ENCODE measurements around the gene SLC25A30.
"Not testable (repeated sequence)": the region's sequence is repeated elsewhere in the genome, so short reads cannot be mapped to it uniquely, and the experiment has no call there.

The SLC25A30 gene

DNA sequence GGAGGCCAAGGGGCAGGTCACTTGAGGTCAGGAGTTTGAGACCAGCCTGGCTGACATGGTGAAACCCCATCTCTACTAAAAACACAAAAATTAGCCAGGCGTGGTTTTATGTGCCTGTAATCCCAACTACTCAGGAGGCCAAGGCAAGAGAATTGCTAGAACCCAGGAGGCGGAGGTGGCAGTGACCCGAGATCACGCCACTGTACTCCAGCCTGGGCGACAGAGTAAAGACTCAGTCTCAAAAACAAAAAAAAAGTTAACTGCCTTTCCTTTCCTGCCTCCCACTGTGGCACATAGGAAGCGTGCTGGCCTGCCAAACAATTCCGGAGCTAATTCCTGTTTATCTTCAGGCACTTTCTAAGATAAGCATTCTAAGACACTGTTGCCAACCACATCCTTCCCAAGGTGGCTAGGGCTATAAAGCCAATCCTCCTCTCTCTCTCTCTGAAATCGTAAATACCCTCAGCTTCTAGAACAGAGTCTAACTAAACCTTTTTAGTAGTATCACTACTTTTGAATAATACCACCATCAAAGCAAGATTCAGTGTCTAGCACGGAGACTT is 21.6 kb downstream of the SLC25A30 start:
- no peaks in the 10 kb centered on the region for H3K9me3 ChIP-seq (ENCODE audit: low read length)
- H2AFZ ChIP-seq (ENCODE audit: low read depth, low read length), result no peak overlapping the region
- H3K27me3 ChIP-seq (ENCODE audit: insufficient read depth, low read length), result no peaks in the 10 kb centered on the region
- peaks cover 30% of the 10 kb centered on the region for H3K36me3 ChIP-seq (ENCODE audit: insufficient read depth, low read length)
- H3K4me3 ChIP-seq (ENCODE audit: low read length), result no peak overlapping the region
- no peaks in the 10 kb centered on the region for H3K4me1 ChIP-seq (ENCODE audit: insufficient read depth, low read length)

DNA sequence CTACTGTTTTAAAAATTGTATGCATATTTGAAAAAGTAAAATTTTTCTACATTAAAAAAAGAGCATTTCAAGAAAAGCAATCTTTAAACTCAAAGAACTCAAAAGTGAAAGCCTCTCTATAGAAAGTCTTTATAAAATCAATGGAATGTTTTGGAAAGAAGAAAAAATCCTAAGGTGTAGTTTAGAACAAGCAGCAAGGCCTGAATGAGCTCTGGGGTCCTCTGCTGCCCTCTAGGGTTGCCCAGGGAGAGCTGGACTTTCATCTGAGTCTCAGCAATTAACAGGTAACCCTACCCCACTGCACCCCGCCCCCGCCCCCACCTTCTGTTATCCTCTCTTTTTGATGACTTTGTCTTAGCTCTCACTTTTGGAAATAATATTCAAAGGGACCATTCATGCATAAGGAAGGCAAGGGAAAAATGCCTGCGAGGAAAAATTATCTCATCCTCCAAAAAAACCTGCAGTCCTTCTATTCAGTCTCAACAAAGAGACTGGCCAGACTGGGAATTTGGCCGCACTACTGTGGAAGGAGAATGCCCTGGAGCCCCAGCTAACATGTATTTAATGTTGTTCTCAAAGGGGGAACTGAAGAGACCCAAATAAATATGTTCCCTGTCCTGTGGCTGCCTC is 24.1 kb downstream of the SLC25A30 start:
- H3K9me3 ChIP-seq (ENCODE audit: low read length), result no peaks in the 10 kb centered on the region
- H3K4me1 ChIP-seq (ENCODE audit: insufficient read depth, low read length), result peaks cover 2% of the 10 kb centered on the region
- peaks cover 26% of the 10 kb centered on the region for H3K36me3 ChIP-seq (ENCODE audit: insufficient read depth, low read length)
- no peaks in the 10 kb centered on the region for H3K27me3 ChIP-seq (ENCODE audit: insufficient read depth, low read length)
- no peak overlapping the region for H2AFZ ChIP-seq (ENCODE audit: low read depth, low read length)
- H3K4me3 ChIP-seq (ENCODE audit: low read length), result no peak overlapping the region

DNA sequence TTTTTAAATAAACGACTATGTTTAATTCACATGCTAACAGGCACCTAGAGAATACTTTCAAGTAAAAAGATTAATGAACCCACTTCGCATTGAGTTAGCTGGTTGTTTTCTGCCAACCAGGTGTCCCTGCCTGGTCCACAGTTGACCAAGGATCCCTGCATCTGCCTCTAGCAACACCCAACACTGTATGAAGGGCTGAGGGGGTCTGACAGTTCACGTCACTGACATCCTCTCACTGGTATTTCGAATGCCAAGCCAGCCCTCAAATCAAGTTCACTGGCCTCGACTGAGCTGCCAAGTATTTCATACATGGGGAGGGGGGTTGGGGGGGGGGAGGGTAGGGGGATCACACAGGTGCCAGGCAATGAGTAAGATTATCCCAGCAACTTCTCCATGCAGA is 25.4 kb downstream of the SLC25A30 start:
- no peaks in the 10 kb centered on the region for H3K27me3 ChIP-seq (ENCODE audit: insufficient read depth, low read length)
- peaks cover 11% of the 10 kb centered on the region for H3K4me1 ChIP-seq (ENCODE audit: insufficient read depth, low read length)
- H3K4me3 ChIP-seq (ENCODE audit: low read length), result no peak overlapping the region
- no peaks in the 10 kb centered on the region for H3K9me3 ChIP-seq (ENCODE audit: low read length)
- H3K36me3 ChIP-seq (ENCODE audit: insufficient read depth, low read length), result peaks cover 20% of the 10 kb centered on the region
- H2AFZ ChIP-seq (ENCODE audit: low read depth, low read length), result no peak overlapping the region

DNA sequence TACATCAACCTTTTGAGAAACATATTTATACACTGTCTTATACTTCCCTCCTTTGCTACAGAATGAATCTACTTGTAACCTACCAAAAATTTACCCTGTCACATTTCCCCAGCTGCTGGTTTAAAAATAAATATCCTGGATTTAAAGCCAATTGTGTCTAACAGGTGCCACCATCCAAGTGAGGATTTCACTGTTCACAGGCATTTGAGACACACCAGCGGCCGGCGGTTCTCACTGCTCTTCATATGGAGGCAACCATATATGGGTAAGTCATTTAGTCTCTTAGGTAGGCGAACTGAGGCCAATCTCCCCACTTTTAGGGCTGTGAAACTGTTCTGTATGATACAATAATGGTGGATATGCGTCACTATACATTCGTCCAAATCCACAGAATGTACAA is 26.2 kb downstream of the SLC25A30 start:
- H3K4me3 ChIP-seq (ENCODE audit: low read length), result no peak overlapping the region
- H3K9me3 ChIP-seq (ENCODE audit: low read length), result peaks cover 3% of the 10 kb centered on the region
- H2AFZ ChIP-seq (ENCODE audit: low read depth, low read length), result no peak overlapping the region
- H3K4me1 ChIP-seq (ENCODE audit: insufficient read depth, low read length), result peaks cover 11% of the 10 kb centered on the region
- no peaks in the 10 kb centered on the region for H3K27me3 ChIP-seq (ENCODE audit: insufficient read depth, low read length)
- H3K36me3 ChIP-seq (ENCODE audit: insufficient read depth, low read length), result peaks cover 20% of the 10 kb centered on the region

DNA sequence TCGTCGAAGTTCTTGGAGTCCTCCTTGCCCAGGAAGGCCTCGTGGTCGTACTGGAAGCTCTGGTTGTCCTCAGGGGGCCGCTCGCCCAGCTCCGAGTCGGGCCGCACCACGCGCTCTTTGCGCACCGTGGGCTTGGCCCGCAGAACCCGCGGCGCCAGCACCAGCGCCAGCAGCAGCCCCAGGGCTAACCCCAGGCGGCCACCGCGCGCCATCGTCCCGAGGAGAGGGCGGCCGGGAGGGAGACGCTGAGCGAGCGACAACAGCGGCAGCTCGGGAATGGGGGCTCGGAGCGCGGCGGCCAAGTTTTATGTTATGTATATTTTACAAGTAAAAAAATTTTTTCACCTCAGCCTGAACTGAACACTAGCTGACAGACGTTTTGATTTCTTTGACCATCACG is 27.0 kb downstream of the SLC25A30 start:
- H3K4me3 ChIP-seq (ENCODE audit: low read length); H3K27me3 ChIP-seq (ENCODE audit: insufficient read depth, low read length): not testable (repeated sequence)

DNA sequence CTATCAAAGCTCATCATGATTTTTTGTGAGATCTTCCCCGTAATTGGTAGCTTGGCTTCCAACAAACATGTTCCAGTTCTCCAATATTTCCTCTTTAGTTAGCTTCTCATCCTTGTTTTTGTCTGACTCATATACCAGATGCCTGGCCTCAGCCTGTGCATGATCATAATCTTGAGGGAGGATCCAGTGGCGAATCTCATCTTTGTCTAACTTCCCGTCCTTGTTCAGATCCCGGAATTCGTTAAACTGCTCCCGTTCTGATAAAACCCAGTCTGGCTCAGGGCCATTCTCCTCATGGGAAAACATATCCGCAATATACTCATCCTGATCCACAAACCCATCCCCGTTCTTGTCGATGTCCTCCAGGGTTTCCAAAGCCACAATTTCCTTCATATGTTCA is 27.8 kb downstream of the SLC25A30 start:
- H3K9me3 ChIP-seq (ENCODE audit: low read length); H2AFZ ChIP-seq (ENCODE audit: low read depth, low read length); H3K27me3 ChIP-seq (ENCODE audit: insufficient read depth, low read length); H3K4me3 ChIP-seq (ENCODE audit: low read length): not testable (repeated sequence)
- Histone ChIP-seq H3K36me3 (ENCODE audit: insufficient read depth, low read length) (peaks cover 17% of the 10 kb centered on the region), H3K4me1 (ENCODE audit: insufficient read depth, low read length) (peaks cover 11% of the 10 kb centered on the region)

More for the DNA sequence above, 27.0 kb downstream of the SLC25A30 start:
- not testable (repeated sequence) for H3K9me3 ChIP-seq (ENCODE audit: low read length); H2AFZ ChIP-seq (ENCODE audit: low read depth, low read length)
- H3K36me3 ChIP-seq (ENCODE audit: insufficient read depth, low read length), result peaks cover 20% of the 10 kb centered on the region
- peaks cover 11% of the 10 kb centered on the region for H3K4me1 ChIP-seq (ENCODE audit: insufficient read depth, low read length)

DNA sequence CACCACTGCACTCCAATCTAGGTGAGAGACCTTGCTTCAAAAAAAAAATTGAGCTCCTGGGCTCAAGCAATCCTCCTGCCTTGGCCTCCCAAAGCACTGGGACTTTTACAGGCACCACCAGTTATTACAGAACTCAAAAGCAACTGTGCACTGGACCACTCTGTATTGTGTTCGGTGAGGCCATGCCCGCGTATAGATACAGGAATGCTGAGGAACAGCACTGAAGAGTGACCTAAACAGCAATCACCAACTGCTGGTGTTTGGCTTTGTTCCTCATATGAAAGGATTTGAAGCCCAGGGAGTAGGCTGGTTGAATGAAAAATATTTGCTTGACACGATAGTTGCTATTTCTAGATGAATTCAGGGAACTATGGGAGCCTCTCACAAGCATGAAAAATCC is 29.5 kb downstream of the SLC25A30 start:
- Histone ChIP-seq H3K4me3 (ENCODE audit: low read length) (no peak overlapping the region), H3K27me3 (ENCODE audit: insufficient read depth, low read length) (no peaks in the 10 kb centered on the region), H3K36me3 (ENCODE audit: insufficient read depth, low read length) (peaks cover 26% of the 10 kb centered on the region), H3K9me3 (ENCODE audit: low read length) (peaks cover 4% of the 10 kb centered on the region), H2AFZ (ENCODE audit: low read depth, low read length) (no peak overlapping the region), H3K4me1 (ENCODE audit: insufficient read depth, low read length) (peaks cover 11% of the 10 kb centered on the region)

DNA sequence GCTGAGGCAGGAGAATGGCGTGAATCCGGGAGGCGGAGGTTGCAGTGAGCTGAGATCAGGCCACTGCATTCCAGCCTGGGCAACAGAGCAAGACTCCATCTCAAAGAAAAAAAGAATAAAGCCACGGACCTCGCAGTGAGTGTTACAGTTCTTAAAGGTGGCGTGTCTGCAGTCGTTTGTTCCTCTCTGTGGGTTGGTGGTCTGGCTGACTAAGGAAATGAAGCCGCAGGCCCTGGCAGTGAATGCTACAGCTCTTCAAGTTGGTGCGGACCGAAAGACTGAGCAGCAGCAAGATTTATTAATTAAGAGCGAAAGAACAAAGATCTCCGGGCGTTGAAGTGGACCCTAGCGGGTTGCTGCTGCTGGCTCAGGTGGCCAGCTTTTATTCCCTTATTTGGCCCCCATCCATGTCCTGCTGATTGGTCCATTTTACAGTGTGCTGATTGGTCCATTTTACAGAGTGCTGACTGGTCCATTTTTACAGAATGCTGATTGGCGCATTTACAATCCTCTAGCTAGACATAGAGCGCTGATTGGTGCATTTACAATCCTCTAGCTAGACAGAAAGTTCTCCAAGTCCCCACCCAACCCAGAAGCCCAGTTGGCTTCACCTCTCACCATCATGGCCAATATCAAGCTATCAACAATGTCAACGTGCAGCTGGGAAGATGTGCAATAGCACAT is 31.1 kb downstream of the SLC25A30 start:
- not testable (repeated sequence) for H3K4me3 ChIP-seq (ENCODE audit: low read length); H3K27me3 ChIP-seq (ENCODE audit: insufficient read depth, low read length); H2AFZ ChIP-seq (ENCODE audit: low read depth, low read length); H3K9me3 ChIP-seq (ENCODE audit: low read length)
- peaks cover 24% of the 10 kb centered on the region for H3K36me3 ChIP-seq (ENCODE audit: insufficient read depth, low read length)
- peaks cover 11% of the 10 kb centered on the region for H3K4me1 ChIP-seq (ENCODE audit: insufficient read depth, low read length)

DNA sequence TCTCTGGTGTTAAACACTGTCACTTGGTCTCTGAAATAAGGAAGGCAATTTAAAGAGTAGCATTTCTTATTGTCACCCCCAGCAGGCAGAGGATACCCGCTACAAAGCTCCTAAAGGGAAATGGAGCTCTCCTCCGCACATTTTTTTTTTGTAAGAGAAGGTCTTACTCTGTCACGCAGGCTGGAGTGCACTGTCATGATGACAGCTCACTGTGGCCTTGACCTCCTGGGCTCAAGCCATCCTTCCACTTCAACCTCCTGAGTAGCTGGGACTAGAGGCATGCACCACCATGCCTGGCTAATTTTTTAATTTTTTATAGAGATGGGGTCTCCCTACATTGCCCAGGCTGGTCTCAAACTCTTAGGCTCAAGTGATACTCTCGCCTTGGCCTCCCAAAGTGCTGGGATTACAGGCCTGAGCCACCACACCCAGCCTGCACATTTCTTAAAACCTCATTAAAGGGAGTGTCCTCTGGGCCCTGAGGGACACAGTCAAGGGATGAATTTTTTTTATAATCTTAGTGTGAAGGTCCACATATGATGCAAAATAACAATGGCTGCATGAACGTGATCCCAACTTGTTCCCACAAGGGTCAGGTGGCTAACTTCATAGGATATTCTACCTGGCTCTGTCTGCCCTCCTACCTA is 32.1 kb downstream of the SLC25A30 start:
- Histone ChIP-seq H3K4me3 (ENCODE audit: low read length) (no peak overlapping the region), H3K36me3 (ENCODE audit: insufficient read depth, low read length) (peaks cover 24% of the 10 kb centered on the region), H2AFZ (ENCODE audit: low read depth, low read length) (no peak overlapping the region), H3K4me1 (ENCODE audit: insufficient read depth, low read length) (peaks cover 11% of the 10 kb centered on the region), H3K9me3 (ENCODE audit: low read length) (peaks cover 4% of the 10 kb centered on the region), H3K27me3 (ENCODE audit: insufficient read depth, low read length) (no peaks in the 10 kb centered on the region)

DNA sequence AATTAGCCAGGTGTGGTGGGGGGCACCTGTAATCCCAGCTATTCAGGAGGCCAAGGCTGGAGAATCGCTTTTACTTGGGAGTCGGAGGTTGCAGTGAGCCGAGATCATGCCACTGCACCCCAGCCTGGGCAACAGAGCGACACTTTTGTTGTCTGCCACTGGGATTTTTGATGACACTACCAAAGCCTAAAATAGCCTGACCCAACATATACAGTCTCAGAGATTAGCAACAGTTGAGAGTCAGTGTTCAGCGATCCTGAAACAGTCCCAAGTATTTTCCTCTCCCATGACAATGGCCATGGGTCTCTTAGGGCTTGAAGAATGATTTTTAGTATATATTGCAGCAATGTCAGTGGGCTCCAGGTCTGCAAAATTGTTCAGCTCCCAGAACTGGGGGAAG is 32.9 kb downstream of the SLC25A30 start:
- Histone ChIP-seq H3K27me3 (ENCODE audit: insufficient read depth, low read length) (no peaks in the 10 kb centered on the region), H3K4me3 (ENCODE audit: low read length) (no peak overlapping the region), H3K9me3 (ENCODE audit: low read length) (peaks cover 4% of the 10 kb centered on the region), H3K36me3 (ENCODE audit: insufficient read depth, low read length) (peaks cover 21% of the 10 kb centered on the region), H3K4me1 (ENCODE audit: insufficient read depth, low read length) (peaks cover 11% of the 10 kb centered on the region), H2AFZ (ENCODE audit: low read depth, low read length) (no peak overlapping the region)

DNA sequence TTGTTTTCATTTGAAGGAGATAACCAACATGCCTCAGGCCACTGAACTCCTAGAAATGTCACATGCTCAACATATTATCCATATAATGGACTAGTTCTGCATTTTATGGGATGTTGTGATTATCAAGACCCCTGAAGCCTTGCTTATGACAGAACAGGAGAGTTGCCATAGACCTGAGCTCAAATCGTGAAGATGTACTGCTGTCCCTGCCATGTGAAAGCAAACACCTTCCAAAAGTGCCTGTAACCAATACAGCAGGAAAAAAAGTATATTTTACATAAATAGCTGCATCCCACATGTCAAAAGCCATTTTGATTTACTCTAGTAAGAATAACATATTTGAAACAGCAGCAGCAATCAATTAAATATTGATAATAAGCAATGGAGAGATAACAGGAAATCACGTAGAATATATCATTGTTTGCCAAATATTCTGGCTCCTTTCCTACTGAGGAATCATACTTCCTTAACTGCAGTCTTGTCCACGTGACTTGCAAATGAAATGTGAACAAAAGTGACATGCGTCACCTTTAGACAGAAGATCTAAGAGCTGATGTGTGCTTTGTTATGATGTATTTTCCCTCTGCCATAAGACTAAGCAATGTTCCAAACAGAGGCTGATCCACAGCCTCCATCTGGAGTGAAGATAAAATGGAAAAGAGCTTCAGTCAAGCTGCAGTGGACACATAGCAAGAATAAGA is 33.5 kb downstream of the SLC25A30 start:
- Histone ChIP-seq H3K36me3 (ENCODE audit: insufficient read depth, low read length) (peaks cover 21% of the 10 kb centered on the region), H3K9me3 (ENCODE audit: low read length) (peaks cover 4% of the 10 kb centered on the region), H3K27me3 (ENCODE audit: insufficient read depth, low read length) (no peaks in the 10 kb centered on the region), H3K4me3 (ENCODE audit: low read length) (no peak overlapping the region), H3K4me1 (ENCODE audit: insufficient read depth, low read length) (peaks cover 11% of the 10 kb centered on the region), H2AFZ (ENCODE audit: low read depth, low read length) (no peak overlapping the region)

DNA sequence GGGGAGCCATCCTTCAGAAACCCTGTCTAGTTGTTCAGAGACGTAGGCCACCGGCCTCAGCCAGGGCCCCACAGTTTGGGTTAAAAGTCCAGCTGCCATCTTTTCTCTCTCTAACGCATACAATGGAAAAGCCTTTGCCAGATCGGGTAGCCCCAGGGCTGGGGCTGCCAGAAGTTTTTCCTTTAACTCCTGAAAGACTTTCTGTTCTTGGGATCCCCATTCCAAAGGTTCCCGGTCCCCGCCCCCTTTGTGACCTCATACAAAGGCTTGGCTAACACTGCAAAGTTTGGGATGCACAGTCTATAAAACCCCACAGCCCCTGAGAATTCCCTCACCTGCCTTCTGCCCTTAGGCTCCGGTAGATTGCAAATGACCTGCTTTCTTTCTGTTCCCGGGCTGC is 35.4 kb downstream of the SLC25A30 start:
- H3K27me3 ChIP-seq (ENCODE audit: insufficient read depth, low read length); H3K4me1 ChIP-seq (ENCODE audit: insufficient read depth, low read length); H3K4me3 ChIP-seq (ENCODE audit: low read length); H2AFZ ChIP-seq (ENCODE audit: low read depth, low read length); H3K9me3 ChIP-seq (ENCODE audit: low read length): not testable (repeated sequence)
- peaks cover 20% of the 10 kb centered on the region for H3K36me3 ChIP-seq (ENCODE audit: insufficient read depth, low read length)

DNA sequence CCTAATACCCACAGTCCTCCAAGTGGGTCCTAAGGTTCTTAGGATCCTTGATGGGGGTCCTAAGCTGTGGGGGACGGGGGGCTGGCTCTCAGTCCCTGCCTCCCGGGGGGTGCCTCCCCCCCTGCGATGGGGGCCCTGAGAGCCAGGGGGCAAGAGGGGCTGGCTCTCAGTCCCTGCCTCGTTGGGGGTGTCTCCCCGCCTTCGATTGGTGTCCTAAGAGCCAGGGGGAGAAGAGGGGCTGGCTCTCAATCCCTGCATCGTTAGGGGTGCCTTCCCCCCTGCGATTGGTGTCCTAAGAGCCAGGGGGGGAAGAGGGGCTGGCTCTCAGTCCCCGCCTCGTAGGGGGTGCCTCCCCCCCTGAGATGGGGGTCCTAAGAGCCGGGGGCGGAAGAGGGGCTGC is 37.0 kb downstream of the SLC25A30 start:
- no peak overlapping the region for H2AFZ ChIP-seq (ENCODE audit: low read depth, low read length)
- no peak overlapping the region for H3K4me3 ChIP-seq (ENCODE audit: low read length)
- no peaks in the 10 kb centered on the region for H3K4me1 ChIP-seq (ENCODE audit: insufficient read depth, low read length)
- peaks cover 18% of the 10 kb centered on the region for H3K36me3 ChIP-seq (ENCODE audit: insufficient read depth, low read length)
- H3K27me3 ChIP-seq (ENCODE audit: insufficient read depth, low read length), result no peaks in the 10 kb centered on the region
- H3K9me3 ChIP-seq (ENCODE audit: low read length), result no peaks in the 10 kb centered on the region

Measured in neuron (in vitro differentiated cells).